Measurements from ENCODE around the gene ATP6AP1.
"Not testable (repeated sequence)": the region's sequence is repeated elsewhere in the genome, so short reads cannot be mapped to it uniquely, and the experiment has no call there.

Gene ATP6AP1, protein sequence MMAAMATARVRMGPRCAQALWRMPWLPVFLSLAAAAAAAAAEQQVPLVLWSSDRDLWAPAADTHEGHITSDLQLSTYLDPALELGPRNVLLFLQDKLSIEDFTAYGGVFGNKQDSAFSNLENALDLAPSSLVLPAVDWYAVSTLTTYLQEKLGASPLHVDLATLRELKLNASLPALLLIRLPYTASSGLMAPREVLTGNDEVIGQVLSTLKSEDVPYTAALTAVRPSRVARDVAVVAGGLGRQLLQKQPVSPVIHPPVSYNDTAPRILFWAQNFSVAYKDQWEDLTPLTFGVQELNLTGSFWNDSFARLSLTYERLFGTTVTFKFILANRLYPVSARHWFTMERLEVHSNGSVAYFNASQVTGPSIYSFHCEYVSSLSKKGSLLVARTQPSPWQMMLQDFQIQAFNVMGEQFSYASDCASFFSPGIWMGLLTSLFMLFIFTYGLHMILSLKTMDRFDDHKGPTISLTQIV

GRCh38 chrX:154428176-154429171 lies at the start of gene ATP6AP1:
ATP6AP1 (plus strand) TSS chrX:154428677; CDS start chrX:154428693, 16 bp downstream.
- peak; percentile 83 for DNase-seq

DNA sequence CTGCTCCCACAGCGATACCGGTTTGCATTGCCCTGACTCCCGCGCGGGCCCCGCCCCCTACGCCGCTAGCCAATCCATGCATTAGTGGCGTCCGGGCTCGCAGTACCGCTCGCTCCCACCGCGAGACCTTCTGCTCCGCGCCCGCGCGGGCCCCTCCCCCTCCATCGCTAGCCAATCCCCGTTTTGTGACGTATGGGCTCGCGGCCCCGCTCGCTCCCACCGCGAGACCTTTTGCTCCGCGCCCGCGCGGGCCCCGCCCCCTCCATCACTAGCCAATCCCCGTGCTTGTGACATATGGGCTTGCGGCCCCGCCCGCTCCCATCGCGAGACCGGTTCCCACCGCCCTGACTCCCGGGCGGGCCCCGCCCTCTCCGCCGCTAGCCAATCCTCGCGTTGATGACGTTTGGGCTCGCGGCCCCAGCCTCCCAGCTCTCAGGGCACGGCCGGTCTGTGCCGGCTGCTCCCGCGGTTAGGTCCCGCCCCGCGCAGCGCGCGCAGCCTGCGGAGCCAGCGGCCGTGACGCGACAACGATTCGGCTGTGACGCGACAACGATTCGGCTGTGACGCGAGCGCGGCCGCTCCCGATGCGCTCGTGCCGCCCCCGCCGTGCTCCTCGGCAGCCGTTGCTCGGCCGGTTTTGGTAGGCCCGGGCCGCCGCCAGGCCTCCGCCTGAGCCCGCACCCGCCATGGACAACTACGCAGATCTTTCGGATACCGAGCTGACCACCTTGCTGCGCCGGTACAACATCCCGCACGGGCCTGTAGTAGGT lies 49.5 kb upstream of the ATP6AP1 start, which contains the start of gene EMD:
Gene EMD (plus strand): TSS at position 497 of the 770 bp plus-strand sequence. CDS start 190 bp downstream, at position 687.
- peak; percentile 97 for DNase-seq

DNA sequence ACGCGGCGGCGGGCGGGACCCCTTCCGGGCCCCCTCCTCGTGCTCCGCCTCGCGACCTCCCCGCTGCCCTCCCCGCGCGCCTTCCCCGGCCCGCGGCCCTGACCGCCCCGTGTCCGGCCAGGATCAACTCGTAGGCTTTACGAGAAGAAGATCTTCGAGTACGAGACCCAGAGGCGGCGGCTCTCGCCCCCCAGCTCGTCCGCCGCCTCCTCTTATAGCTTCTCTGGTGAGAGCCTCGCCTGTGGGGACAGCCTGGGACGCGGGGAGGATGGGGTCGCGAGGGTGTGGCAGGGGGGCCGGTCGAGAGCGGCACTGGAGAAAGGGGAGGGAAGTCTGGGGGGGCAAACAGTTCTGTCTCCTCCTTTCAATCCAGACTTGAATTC lies 48.9 kb upstream of the ATP6AP1 start:
- DNase-seq, result no peak

GRCh38 chrX:154380153-154380552 lies 48.3 kb upstream of the ATP6AP1 start:
- DNase-seq, result no peak

GRCh38 chrX:154380787-154381186 lies 47.7 kb upstream of the ATP6AP1 start:
- DNase-seq, result no peak

DNA sequence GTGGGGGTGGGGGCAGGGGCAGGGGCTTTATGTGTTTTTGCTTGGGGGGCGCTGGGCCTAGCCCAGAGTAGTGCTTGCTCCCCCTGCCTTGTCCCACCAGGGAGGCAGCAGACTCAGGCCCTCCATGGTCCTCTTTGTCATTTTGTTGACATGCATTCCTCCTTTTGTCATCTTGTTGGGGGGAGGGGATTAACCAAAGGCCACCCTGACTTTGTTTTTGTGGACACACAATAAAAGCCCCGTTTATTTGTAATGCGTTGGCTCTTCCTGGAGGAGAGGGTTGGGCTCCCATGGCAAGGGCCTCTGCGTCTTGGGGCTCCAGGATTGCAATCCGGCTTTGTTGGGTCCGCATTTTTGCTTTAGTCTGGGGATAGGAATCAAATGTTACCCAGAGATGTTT lies 47.2 kb upstream of the ATP6AP1 start:
- DNase-seq, result no peak

DNA sequence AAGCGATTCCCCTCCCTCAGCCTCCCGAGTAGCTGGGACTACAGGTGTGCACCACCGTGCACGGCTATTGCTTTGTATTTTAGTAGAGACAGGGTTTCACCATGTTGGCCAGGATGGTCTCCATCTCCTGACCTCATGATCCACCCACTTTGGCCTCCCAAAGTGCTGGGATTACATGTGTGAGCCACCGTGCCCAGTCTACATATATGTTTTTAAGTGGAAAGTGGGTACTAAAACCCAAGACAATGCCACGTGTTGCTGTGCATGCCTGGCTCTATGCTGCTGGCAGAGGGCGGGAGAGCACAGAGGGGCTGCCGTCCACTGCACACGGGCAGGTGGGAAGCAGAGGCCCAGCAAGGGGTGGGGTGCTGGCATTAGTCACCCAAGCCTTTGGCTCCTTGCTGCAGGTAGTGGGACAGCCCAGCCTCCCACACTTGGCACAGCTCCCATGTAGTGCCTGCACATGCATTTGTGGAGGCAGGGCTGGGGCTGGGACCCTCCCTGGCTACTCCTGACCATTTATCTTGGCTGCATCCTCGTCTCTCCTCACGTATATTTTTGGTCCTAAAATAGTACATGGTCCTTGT lies 45.9 kb upstream of the ATP6AP1 start:
- DNase-seq, result no peak

GRCh38 chrX:154383359-154384283 lies 44.9 kb upstream of the ATP6AP1 start:
- DNase-seq, result no peak

GRCh38 chrX:154384284-154384892 lies 44.1 kb upstream of the ATP6AP1 start:
- no peak for DNase-seq

DNA sequence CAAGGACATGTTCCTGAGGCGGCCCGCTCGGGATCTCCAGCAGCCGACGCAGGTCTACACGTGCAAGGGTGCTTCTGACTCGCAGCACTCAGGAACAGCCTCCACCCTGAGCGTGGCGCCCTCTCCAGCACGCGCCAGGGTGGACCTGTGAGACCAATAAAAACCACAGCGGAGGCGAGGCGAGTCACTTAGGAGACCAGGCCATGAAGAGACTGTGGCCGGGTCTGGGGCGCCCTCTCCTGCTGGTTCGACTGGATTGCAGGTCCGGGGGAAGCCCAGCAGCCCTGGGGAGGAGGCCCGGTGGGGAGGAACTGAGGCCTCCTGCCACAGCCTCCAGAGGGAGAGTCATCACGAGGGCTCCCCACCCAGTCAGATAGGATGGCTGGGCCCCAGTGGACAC lies 40.4 kb upstream of the ATP6AP1 start:
- DNase-seq, result not testable (repeated sequence)

DNA sequence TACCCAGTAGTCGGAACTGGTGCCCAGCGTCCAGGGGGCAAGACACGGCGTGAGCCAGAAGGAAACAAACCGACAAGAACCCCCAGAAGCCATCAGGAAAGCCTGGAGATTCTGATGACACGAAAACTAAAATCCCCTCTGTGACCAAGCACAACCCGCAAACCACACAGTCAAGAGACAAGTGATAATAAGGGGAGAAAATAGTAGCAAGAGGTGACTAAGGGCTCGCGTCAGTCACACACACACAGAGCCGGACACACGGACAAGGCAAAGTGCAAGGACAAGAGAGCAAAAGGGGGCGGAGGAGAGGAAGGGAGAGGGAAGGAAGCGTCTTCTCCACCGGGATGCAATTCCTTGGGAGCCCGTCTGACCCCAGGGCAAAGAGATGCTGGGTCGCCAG lies 39.8 kb upstream of the ATP6AP1 start:
- DNase-seq, result not testable (repeated sequence)

DNA sequence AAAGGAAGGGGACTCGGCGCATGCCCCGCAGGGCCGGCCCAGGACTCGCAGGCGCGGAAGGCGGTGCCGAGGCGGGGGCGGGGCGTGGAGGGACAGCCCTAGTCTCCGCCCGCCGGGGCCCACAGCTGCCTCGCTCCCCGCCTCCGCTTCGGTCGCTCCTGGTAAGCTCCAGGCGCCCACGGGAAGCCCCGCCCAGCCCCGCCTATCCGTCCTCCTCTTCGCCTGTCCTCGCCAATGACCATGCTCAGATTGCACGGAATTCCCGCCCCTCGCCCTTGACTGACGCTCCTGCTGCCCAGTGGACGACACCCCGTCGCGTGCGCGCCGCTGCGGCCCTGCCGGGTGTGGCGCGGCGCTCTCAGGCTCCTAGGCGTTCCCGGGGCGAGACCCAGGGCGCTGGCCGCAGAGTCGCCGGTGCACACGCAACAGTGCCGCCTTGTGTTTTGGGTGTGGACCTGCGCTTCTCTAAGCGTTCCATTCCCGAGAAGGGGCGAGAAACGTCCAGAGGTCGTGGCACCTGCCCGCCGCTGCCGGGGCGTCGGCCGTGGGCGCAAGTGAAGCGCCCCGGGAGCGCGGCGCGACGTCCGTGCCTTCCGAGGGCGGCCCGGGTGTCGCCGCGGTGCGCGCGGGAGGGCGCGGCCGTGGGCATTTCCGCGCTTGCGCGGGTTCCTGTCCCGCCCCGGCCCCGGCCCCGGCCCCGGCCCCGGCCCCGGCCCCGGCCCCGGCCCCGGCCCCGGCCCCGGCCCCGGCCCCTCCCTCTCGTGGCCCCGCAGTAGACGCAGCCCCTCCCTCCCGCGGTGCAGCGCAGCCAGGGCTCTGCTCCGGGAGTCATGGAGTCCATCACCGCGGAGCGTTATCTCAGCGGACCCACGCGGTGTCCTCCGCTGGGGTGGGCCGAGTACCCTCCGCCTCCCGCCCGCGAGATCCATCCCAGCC lies 38.4 kb upstream of the ATP6AP1 start:
- DNase-seq, result not testable (repeated sequence)

GRCh38 chrX:154396363-154396762 lies 32.1 kb upstream of the ATP6AP1 start:
- not testable (repeated sequence) for DNase-seq

DNA sequence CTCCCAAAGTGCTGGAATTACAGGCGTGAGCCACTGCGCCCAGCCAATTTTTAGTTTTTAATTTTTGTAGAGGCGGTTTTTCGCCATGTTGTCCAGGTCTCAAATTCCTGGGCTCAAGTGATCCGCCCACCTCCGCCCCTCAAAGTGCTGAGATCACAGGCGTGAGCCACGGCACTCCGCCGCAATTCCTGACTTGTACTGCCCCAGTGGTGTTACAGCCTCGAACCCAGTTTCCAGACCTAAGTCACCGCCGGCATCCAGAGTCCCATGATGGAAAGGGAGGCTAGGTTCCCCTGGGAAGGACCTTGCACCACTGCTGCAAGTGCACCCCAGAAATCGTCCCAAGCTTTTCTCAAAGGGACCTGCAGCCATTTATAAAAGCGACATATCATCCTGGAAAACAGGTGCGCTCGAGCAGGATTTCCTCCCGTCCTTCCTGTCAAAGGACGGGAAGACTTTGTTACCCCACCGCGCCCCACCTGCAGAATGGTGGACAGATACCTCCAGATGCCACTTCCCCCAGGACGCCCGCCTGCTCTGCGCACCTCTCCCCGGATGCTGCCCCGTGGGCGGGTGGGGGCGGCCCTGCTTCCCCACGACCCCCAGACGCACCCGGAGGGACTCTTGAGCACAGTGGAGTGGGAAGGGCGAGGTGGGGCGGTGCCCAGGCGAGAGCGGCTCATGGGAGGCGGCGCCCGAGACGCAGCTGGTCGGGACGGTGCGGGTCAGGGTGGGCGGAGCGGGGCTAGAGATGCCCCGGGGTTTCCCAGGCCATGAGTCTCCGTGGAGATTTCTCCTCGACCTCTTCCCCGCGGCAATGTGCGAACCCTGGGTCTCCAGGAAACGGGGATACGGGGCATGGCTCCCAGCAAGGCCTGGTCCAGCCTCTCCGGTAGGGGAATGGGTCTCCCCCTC lies 31.2 kb upstream of the ATP6AP1 start:
- peak; percentile 61 for DNase-seq

DNA sequence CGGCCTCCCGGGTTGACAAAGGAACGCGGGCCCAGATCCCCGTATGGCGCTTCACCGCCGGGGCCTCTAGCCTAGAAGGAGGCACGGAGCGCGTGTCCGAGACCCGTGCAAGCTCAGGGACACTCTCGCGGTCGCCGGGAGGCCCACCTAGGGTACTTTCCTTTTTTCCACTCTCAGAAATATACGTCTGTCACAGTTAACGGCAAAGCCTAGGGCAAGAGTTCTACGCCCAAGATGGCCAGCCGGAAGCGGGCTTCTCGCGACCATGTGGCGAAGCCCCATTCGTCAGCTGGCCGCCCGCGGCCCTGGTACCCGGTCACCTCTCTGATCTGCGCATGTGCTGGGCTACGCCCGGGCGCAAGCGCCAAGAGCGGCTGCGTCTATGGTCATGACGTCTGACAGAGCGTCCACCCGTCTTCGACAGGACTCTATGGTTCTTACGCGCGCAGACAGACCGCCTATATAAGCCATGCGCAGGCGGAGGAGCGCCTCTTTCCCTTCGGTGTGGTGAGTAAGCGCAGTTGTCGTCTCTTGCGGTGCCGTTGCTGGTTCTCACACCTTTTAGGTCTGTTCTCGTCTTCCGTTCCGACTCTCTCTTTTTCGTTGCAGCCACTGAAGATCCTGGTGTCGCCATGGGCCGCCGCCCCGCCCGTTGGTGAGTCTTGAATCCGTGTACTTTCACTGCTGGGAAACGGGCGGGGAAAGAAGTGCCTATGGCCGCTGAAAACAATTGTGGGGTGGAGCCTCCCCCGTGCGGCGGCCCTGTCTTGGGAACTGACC lies 30.4 kb upstream of the ATP6AP1 start, which contains the start of gene RPL10:
Gene RPL10 (plus strand): TSS at position 490 of the 780 bp plus-strand sequence. CDS start 143 bp downstream, at position 633.
- peak; percentile 89 for DNase-seq

DNA sequence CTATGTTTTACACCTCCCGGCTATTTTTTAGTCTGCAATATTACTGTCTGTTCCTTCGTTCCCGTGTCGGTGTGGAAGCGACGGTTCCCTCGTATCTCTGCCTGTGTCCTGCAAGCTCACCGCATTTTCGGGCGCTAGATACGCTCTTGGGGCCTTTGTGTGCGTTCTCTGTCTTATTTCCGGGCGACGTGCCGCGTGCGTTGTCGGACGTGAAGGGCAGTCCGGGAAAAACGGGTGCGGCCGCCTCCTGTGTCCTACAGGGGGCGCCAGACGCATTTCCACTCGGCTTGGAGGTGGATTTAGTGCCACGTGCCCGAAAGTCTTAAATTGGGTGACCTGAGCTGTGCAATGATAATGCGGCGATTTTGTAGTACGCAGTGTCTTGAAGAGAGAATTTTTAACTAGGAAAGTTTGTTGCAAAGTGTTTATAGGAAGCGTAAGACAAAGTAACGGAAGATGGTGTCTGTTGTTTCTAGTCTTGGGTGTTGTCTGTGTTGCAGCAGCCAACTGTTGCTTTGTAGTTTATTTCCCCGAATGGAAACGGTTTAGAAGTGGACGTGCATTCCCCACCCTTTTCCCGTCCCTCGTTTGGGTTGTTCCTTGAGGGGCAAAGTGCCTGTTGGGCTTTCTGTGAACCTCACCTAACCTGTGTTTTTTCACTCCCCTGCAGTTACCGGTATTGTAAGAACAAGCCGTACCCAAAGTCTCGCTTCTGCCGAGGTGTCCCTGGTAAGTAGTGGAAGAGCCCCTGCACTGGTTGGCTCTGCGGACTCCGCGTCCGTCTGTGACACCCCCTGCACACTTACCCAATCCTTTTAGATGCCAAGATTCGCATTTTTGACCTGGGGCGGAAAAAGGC lies 29.6 kb upstream of the ATP6AP1 start:
- peak; percentile 64 for DNase-seq

Data from NK-92 treated with Interleukin-12 subunit alpha and Interleukin-12 subunit beta, amount 100 ng/mL, for 24 hours (cell line).